ENCODE data around the gene TSNAX.
"Not testable (repeated sequence)": the region's sequence is repeated elsewhere in the genome, so short reads cannot be mapped to it uniquely, and the experiment has no call there.

TSNAX gene

GRCh38 chr1:231528172-231529029, at the start of gene TSNAX:
Gene TSNAX (plus strand): TSS chr1:231528669. CDS start chr1:231528811, 142 bp downstream.
- DNase-seq (ENCODE audit: low read depth in 2 of 2): peak; percentile 80 to 87

DNA sequence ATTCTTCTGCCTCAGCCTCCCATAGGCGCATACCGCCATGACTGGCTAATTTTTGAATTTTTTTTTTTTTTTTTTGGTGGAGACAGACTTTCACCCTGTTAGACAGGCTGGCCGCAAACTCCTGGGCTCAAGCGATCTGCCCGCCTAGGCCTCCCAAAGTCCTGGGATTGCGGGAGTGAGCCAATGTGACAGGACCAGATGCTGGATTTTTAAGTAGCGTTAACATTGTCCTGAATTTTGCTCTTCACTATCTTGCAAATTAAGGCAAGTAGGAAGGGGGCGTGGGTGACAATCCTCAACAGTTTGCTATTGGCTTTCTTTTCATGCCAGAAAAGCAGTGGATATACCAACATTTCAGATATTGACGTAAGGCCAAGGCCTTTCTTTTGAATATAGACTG, 49.7 kb upstream of the TSNAX start:
- no peak for DNase-seq (ENCODE audit: low read depth in 2 of 2)

DNA sequence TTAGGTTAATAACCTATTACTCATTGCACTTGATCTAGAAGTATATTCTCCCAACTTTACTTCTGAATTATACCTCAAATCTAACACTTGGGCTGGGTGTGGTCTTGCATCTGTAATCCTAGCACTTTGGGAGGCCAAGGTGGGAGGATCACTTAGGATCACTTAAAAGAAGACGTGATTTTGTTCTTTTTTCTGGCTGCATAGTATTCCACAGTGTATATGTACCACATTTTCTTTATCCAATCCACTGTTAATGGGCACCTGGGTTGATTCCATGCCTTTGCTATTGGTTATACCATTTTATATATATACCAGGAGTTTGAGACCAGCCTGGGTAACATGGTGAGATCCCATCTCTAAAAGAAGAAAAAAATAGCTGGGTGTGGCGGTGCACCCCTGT, 48.5 kb upstream of the TSNAX start:
- no peak for DNase-seq (ENCODE audit: low read depth in 2 of 2)

GRCh38 chr1:231481289-231481688, 47.2 kb upstream of the TSNAX start:
- DNase-seq (ENCODE audit: low read depth in 2 of 2): no peak

- DNase-seq (ENCODE audit: low read depth in 2 of 2): no peak
Measured at GRCh38 chr1:231485029-231485784, 43.3 kb upstream of the TSNAX start.

- no peak for DNase-seq (ENCODE audit: low read depth in 2 of 2)
Measured at GRCh38 chr1:231487019-231487418, 41.5 kb upstream of the TSNAX start.

DNA sequence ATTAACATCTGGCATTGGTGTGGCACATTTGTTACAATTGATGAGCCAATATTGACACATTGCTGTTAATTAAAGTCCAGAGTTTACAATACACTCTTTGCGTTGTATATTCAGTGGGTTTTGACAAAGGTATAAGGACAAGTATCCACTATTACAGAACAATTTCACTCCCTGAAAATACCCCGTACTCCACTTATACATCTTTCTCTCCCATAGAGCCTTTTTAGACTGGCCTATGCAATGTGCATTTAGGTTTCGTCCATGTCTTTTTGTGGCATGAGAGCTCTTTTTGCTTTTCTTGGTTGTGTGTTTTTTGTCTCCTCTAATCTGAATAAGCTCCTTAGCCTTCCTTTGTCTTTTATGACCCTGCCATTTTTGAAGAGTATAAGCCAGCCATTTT, 40.6 kb upstream of the TSNAX start:
- DNase-seq (ENCODE audit: low read depth in 2 of 2): no peak

DNA sequence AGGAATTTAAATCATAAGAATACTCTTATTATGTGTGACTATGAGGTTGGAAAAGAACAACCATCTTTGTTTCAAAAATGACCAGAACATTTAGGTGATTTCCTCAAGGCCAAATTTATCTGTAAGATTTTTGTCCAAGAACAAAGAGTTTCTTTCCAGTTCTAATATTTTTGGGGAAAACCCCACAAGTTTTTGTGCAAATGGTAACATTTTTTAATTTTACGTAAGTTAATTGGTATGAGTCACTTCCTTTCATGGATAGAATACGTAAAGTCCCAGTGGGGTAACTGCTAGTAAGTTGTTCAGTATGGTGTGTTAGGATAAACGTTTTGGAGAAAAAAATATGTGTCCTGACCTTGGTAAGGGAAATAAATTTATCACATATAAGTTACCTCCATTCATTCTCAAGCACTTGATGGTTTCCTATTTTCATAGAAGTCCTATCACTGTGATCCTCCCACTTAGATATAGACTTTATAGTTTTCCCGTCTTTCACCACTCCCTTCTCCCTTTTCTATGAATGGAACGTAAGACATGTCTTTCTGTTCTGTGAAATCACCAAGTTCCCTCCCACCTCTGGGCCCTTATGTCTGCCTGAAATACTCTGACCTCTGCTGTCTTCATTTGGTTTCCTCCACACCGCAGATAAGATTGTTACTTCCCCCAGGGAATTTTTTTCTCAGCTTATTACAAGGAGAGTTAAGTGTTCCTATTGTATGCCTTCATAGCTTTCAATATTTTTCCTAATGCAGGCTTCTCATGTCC, 34.9 kb upstream of the TSNAX start:
- DNase-seq (ENCODE audit: low read depth in 2 of 2): no peak

DNA sequence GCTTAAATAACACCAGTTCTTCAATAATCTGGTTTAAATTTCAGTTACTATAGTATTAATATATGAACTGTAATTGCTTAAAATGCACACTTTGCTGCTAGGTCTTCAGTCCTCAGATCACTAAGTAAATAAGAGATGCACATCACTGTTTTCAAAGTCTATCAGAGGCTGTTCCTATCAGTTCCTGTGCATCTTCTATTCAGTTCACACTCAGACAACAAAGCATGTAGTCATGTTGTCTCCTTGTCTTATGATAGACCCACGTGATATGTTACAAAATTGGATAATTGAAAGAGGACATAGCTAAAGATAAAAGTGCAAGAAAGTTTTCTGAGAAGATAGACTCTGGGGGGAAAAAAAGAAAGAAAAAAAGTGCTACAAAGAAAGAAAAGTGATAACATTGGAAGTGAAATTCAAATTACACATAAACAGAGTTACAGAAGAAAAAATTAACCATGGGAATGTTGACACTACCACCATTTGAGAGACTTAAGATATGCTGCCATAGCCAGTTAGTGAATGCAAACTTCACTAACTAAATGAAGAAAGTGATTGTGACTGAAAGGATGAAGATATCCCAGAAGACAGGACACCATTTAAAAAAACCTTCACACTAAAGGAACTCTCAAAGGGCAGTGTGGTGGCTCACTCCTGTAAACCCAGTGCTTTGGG, 33.9 kb upstream of the TSNAX start:
- no peak for DNase-seq (ENCODE audit: low read depth in 2 of 2)

- DNase-seq (ENCODE audit: low read depth in 2 of 2): no peak
Measured at GRCh38 chr1:231497629-231498152, 30.8 kb upstream of the TSNAX start.

- DNase-seq (ENCODE audit: low read depth in 2 of 2): no peak
Measured at GRCh38 chr1:231499148-231499763, 29.2 kb upstream of the TSNAX start.

DNA sequence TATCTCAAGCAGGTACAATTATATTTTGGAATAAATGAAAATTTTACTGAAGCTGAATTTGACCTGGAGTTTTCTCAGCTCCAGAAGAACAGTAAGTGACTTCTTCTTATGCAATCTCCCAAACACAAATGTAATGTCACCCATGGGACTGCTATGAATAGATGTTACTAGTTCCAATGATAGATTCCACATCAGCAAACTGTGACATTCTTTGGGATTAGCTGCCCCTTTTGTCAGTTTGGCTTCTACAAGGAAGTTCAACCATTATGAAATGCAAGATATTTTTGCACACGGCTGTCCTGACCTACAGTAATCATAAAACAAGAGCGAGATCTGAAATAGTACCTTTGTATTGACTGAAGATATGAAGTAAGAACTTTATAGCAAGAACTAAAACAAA, 27.8 kb upstream of the TSNAX start:
- no peak for DNase-seq (ENCODE audit: low read depth in 2 of 2)

GRCh38 chr1:231503168-231503567, 25.3 kb upstream of the TSNAX start:
- DNase-seq (ENCODE audit: low read depth in 2 of 2): not testable (repeated sequence)

- DNase-seq (ENCODE audit: low read depth in 2 of 2): no peak
Measured at GRCh38 chr1:231507476-231508355, 20.8 kb upstream of the TSNAX start.

DNA sequence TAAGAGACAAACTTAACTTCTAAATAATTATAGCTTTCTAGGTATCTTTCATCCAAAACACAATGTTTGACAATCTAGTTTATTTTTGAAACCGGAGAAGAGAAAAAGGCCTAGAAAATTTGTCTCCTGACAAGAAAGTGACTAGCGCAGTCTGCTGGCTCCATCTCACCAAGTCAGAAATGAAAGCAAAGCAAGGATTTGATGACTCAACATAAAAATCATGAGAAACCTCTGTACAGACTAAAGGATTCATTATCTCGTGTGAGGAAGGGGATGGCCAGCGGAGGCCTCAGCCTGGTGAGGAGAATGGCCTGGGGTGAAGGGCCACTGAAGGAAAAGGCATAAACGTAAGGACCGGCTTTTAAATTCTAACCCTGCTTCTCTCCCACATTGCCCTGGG, 20.0 kb upstream of the TSNAX start:
- no peak for DNase-seq (ENCODE audit: low read depth in 2 of 2)

- no peak for DNase-seq (ENCODE audit: low read depth in 2 of 2)
Measured at GRCh38 chr1:231508941-231509340, 19.5 kb upstream of the TSNAX start.

DNA sequence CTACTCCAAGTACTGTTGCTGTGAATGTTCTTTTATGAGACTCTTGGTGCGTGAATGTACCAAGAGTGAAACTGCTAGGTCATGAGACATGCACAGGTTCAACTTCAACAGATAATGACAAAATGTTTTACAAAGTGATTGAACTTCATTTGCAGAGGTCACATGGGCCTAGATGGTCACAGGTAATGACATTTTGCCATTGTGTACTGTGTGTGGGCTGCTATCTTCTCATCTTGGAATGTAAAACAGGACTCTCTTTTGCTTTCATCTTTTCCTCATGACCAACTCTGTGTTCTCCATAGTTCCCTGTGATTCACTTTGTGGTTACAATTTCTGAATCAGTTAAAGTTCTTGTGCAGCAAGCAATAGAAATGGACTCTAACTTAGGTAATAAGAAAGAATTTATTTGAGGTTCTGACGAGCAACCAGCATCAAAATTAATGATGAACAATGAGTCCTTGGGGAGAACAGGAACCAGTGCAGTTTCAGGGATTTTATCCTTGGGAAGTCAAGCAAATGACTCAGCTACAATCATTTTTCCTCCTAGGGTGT, 16.2 kb upstream of the TSNAX start:
- no peak for DNase-seq (ENCODE audit: low read depth in 2 of 2)

- no peak for DNase-seq (ENCODE audit: low read depth in 2 of 2)
Measured at GRCh38 chr1:231515748-231516147, 12.7 kb upstream of the TSNAX start.

GRCh38 chr1:231517076-231517475, 11.4 kb upstream of the TSNAX start:
- no peak for DNase-seq (ENCODE audit: low read depth in 2 of 2)

All from stimulated activated CD4-positive, alpha-beta T cell treated with anti-CD3 and anti-CD28 coated beads, Interleukin-1b, Interleukin-23, amount 100 ng/mL, for 4 hours (primary cell).